ENCODE measurements around the gene CEMP1. TPM values are rescaled to one million over a fixed set of nuclear protein-coding genes. Genes with fewer than 3 reads are reported as not detected.

CEMP1 gene
- total RNA-seq, 1 experiment from 2014 or later: 0.15 TPM

GRCh38 chr16:2513405-2514332 lies 17.5 kb downstream of the CEMP1 start, which contains the start of gene ATP6V0C (continued):
- no peak for TF ChIP-seq ATF6 (CRISPR knock-in tag; IDR thresholded peaks at IDR 0.05)
- TF ChIP-seq CREM (CRISPR knock-in tag; IDR thresholded peaks at IDR 0.05): peak; percentile 59; the same call in 1 of the 2 replicates
- no peak for TF ChIP-seq ZNF425 (CRISPR knock-in tag; conservative IDR thresholded peaks at IDR 0.05)
- TF ChIP-seq KAT7 (CRISPR knock-in tag; IDR thresholded peaks at IDR 0.05; ENCODE audit: borderline replicate concordance): no peak
- TF ChIP-seq ZBTB43 (CRISPR knock-in tag; IDR thresholded peaks at IDR 0.05): no peak
- TF ChIP-seq SP1 (CRISPR knock-in tag; conservative IDR thresholded peaks at IDR 0.05): peak; percentile 96
- TF ChIP-seq MLX (CRISPR knock-in tag; IDR thresholded peaks at IDR 0.05): no peak
- no peak for TF ChIP-seq ZMAT4 (CRISPR knock-in tag; IDR thresholded peaks at IDR 0.05)
- TF ChIP-seq CDX4 (CRISPR knock-in tag; IDR thresholded peaks at IDR 0.05; ENCODE audit: borderline replicate concordance): no peak
- 0 out of 2 replicates have a peak, but pooled peaks have one; percentile 20 for TF ChIP-seq CBFB (CRISPR knock-in tag; IDR thresholded peaks at IDR 0.05; ENCODE audit: low read depth)
- no peak for TF ChIP-seq SMAD3 (CRISPR knock-in tag; IDR thresholded peaks at IDR 0.05; ENCODE audit: borderline replicate concordance)
- peak; percentile 66; the same call in 1 of the 2 replicates for TF ChIP-seq FOXP1 (CRISPR knock-in tag; IDR thresholded peaks at IDR 0.05; ENCODE audit: borderline replicate concordance)
- TF ChIP-seq CREB1 (CRISPR knock-in tag; IDR thresholded peaks at IDR 0.05): no peak
- no peak for TF ChIP-seq ERG (CRISPR knock-in tag; IDR thresholded peaks at IDR 0.05)
- TF ChIP-seq SOX15 (CRISPR knock-in tag; IDR thresholded peaks at IDR 0.05): no peak
- 0 out of 2 replicates have a peak, but pooled peaks have one; percentile 29 for TF ChIP-seq ZNF416 (CRISPR knock-in tag; IDR thresholded peaks at IDR 0.05)
- no peak for TF ChIP-seq PRRX2 (CRISPR knock-in tag; IDR thresholded peaks at IDR 0.05)
- no peak for TF ChIP-seq NFYB (CRISPR knock-in tag; conservative IDR thresholded peaks at IDR 0.05; ENCODE audit: low read depth)
